CD14-positive monocyte (primary cell): ENCODE results near the gene ARHGAP10. TPM values are rescaled to one million over a fixed set of nuclear protein-coding genes. Genes with fewer than 3 reads are reported as not detected.

ENCODE experiments used
- DNase-seq, 3 donors: peaks; one replicate each; pipeline ENCODE4 v3.0.0-alpha.2; 2011 to 2022
- H2AFZ ChIP-seq: 2 replicates; pipeline ENCODE4 v1.6.0; 2012; ENCODE audit warnings: mild to moderate bottlenecking, low read depth, low read length, inconsistent platforms; ENCODE audit not compliant: insufficient read depth, poor library complexity, severe bottlenecking
- H3K27ac ChIP-seq, 2 donors: 1 replicate in 1 of 2; 2 replicates in 1 of 2; pipeline ENCODE4 v1.5.1; 2012 to 2013; ENCODE audit warnings: low read length in 2 of 2, control low read depth in 1 of 2, inconsistent platforms in 1 of 2, low read depth in 1 of 2, mild to moderate bottlenecking in 1 of 2
- H3K27me3 ChIP-seq, 2 donors: one replicate each; pipeline versions ENCODE4 v1.6.0 to v1.6.1; 2011 to 2013; ENCODE audit warnings: low read length in 2 of 2; ENCODE audit not compliant: control insufficient read depth in 2 of 2, insufficient read depth in 2 of 2
- H3K36me3 ChIP-seq, 2 donors: replicated peaks in 1 of 2; 1 replicate in 1 of 2; 2 replicates in 1 of 2; pipeline versions ENCODE4 v1.5.1 to v1.6.1; 2012 to 2013; ENCODE audit warnings: low read length in 2 of 2, control low read depth in 1 of 2, inconsistent platforms in 1 of 2, mild to moderate bottlenecking in 1 of 2; ENCODE audit not compliant: insufficient read depth in 2 of 2, control insufficient read depth in 1 of 2
- H3K4me1 ChIP-seq, 2 donors: 1 replicate in 1 of 2; 2 replicates in 1 of 2; pipeline versions ENCODE4 v1.5.1 to v1.6.1; 2012 to 2013; ENCODE audit warnings: low read length in 2 of 2, control low read depth in 1 of 2, inconsistent platforms in 1 of 2, mild to moderate bottlenecking in 1 of 2, moderate library complexity in 1 of 2; ENCODE audit not compliant: insufficient read depth in 2 of 2, control insufficient read depth in 1 of 2
- H3K4me2 ChIP-seq: replicated peaks from 2 replicates; pipeline ENCODE3; 2012; ENCODE audit warnings: low read length, moderate library complexity, mild to moderate bottlenecking; ENCODE audit not compliant: poor library complexity, severe bottlenecking; ENCODE audit errors: extremely low read depth
- H3K4me3 ChIP-seq, 3 experiments: fragments of 200-600 bp in 1 of 3; sonication (generic) in 1 of 3; replicated peaks in 1 of 3; 1 replicate in 2 of 3; 2 replicates in 1 of 3; pipeline ENCODE4 v1.5.1; 2011 to 2013; ENCODE audit warnings: low read length in 3 of 3, mild to moderate bottlenecking in 3 of 3, control low read depth in 2 of 3, low read depth in 2 of 3, inconsistent platforms in 1 of 3, moderate library complexity in 1 of 3
- H3K79me2 ChIP-seq: 2 replicates; pipeline ENCODE4 v1.6.0; 2012; ENCODE audit warnings: mild to moderate bottlenecking, control low read depth, inconsistent platforms, low read length, moderate library complexity; ENCODE audit not compliant: insufficient read depth
- H3K9ac ChIP-seq: 2 replicates; pipeline ENCODE4 v1.6.0; 2017; ENCODE audit warnings: low read length, mild to moderate bottlenecking; ENCODE audit not compliant: insufficient read depth, poor library complexity, severe bottlenecking
- H3K9me3 ChIP-seq, 2 donors: replicated peaks in 1 of 2; 1 replicate in 1 of 2; 2 replicates in 1 of 2; pipeline versions ENCODE4 v1.5.1 to v1.6.1; 2012 to 2013; ENCODE audit warnings: low read length in 2 of 2, control low read depth in 1 of 2; ENCODE audit not compliant: control insufficient read depth in 1 of 2, insufficient read depth in 1 of 2
- H4K20me1 ChIP-seq: 2 replicates; pipeline ENCODE4 v1.6.0; 2012; ENCODE audit warnings: mild to moderate bottlenecking, low read length, control low read depth, moderate library complexity; ENCODE audit not compliant: insufficient read depth
- H3K27ac Mint-ChIP-seq, 7 donors: one replicate each; pipeline ENCODE4 v1.8.0; 2020; ENCODE audit warnings: mild to moderate bottlenecking in 7 of 7, mixed read lengths in 7 of 7, moderate library complexity in 6 of 7, inconsistent platforms in 2 of 7
- H3K27me3 Mint-ChIP-seq, 3 donors: one replicate each; pipeline ENCODE4 v1.8.0; 2021 to 2022; ENCODE audit warnings: low read depth in 3 of 3, mild to moderate bottlenecking in 3 of 3, mixed read lengths in 3 of 3, moderate library complexity in 3 of 3, inconsistent platforms in 1 of 3
- H3K36me3 Mint-ChIP-seq, 2 donors: one replicate each; pipeline ENCODE4 v1.8.0; 2020; ENCODE audit warnings: mixed read lengths in 2 of 2, inconsistent platforms in 1 of 2, mild to moderate bottlenecking in 1 of 2
- H3K4me1 Mint-ChIP-seq: one replicate; pipeline ENCODE4 v1.8.0; 2020; ENCODE audit warnings: mild to moderate bottlenecking, mixed read lengths
- H3K4me3 Mint-ChIP-seq, 2 donors: one replicate each; pipeline ENCODE4 v1.8.0; 2020; ENCODE audit warnings: mild to moderate bottlenecking in 2 of 2, mixed read lengths in 2 of 2, moderate library complexity in 1 of 2
- H3K9me3 Mint-ChIP-seq, 7 donors: one replicate each; pipeline ENCODE4 v1.8.0; 2020 to 2022; ENCODE audit warnings: mixed read lengths in 7 of 7, mild to moderate bottlenecking in 6 of 7, moderate library complexity in 6 of 7, inconsistent platforms in 2 of 7
- WGBS: methylation state at CpG from one replicate; pipeline ENCODE4 v1.1.5; 2013; ENCODE audit warnings: missing lambda C conversion rate; ENCODE audit not compliant: insufficient coverage; 5-methylcytosine and 5-hydroxymethylcytosine counted together
- intact Hi-C, 2 donors: fragments of 100-400 bp; cut with micrococcal nuclease; formaldehyde crosslinking; loops; one replicate each; pipeline versions ENCODE4 v1.15.0 to v1.15.1; 2023
- polyA plus RNA-seq, 3 donors: library from polyadenylated mRNA; depleted of rRNA in 1 of 3; unstranded in 2 of 3; stranded (reverse) in 1 of 3; fragments of 300-500 nt in 2 of 3; fragments of >200 nt in 1 of 3; fragmentation: Illumina TruSeq in 2 of 3; gene quantifications; 1 replicate in 2 of 3; 2 replicates in 1 of 3; pipeline ENCODE4 v1.2.3, GENCODE V29; 2012 to 2021
- TF ChIP-seq, protein P1 (sequence below): fragments of 200-600 bp; IDR thresholded peaks from one replicate; pipeline ENCODE4 v1.8.0; 2022; ENCODE audit warnings: antibody characterized with exemption, mild to moderate bottlenecking

The ARHGAP10 gene
- polyA plus RNA-seq, 3 donors: 1.7 to 4.3 (median 3.0) TPM

DNA sequence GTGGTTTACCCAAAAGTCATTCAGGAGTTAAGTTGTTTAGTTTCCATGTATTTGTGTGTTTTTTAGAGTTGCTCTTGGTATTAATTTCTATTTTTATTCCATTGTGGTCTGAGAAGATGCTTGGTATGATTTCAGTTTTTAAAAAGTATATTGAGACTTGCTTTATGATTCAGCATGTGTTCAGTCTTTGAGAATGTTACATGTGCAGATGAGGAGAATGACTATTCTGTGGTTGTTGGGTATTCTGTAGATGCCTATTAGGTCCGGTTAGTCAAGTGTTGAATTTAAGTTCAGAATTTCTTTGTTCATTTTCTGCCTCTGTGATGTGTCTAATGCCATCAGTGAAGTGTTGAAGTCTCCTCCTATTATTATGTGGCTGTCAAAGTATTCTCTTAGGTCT is 249.4 kb downstream of the ARHGAP10 start:
- H3K79me2 ChIP-seq: no peaks in the 10 kb centered on the region
- no peak overlapping the region for H3K27ac Mint-ChIP-seq
- TF ChIP-seq, protein P1, sequence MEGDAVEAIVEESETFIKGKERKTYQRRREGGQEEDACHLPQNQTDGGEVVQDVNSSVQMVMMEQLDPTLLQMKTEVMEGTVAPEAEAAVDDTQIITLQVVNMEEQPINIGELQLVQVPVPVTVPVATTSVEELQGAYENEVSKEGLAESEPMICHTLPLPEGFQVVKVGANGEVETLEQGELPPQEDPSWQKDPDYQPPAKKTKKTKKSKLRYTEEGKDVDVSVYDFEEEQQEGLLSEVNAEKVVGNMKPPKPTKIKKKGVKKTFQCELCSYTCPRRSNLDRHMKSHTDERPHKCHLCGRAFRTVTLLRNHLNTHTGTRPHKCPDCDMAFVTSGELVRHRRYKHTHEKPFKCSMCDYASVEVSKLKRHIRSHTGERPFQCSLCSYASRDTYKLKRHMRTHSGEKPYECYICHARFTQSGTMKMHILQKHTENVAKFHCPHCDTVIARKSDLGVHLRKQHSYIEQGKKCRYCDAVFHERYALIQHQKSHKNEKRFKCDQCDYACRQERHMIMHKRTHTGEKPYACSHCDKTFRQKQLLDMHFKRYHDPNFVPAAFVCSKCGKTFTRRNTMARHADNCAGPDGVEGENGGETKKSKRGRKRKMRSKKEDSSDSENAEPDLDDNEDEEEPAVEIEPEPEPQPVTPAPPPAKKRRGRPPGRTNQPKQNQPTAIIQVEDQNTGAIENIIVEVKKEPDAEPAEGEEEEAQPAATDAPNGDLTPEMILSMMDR: no peak
- no peak overlapping the region for H3K4me3 Mint-ChIP-seq
- no peaks in the 10 kb centered on the region for H3K27me3 ChIP-seq
- no peak overlapping the region for H3K27ac ChIP-seq
- H3K9me3 Mint-ChIP-seq: peaks cover 0 to 8% (median 6%) of the 10 kb centered on the region in 7 donors
- peaks cover 0 to 1% (median 0%) of the 10 kb centered on the region in 3 donors for H3K27me3 Mint-ChIP-seq
- DNase-seq: no peak
- no peaks in the 10 kb centered on the region for H3K36me3 ChIP-seq
- H3K36me3 Mint-ChIP-seq: peaks cover 0 to 4% of the 10 kb centered on the region in 2 donors
- no peaks in the 10 kb centered on the region for H4K20me1 ChIP-seq
- H3K4me3 ChIP-seq: no peak overlapping the region
- H3K9me3 ChIP-seq: no peaks in the 10 kb centered on the region
- H2AFZ ChIP-seq: no peak overlapping the region
- H3K4me1 ChIP-seq: no peaks in the 10 kb centered on the region
- H3K4me1 Mint-ChIP-seq: peaks cover 9% of the 10 kb centered on the region
- intact Hi-C loops: no loop called here
- 100% methylated on average over 1 of the region's 1 CpG for WGBS
- H3K9ac ChIP-seq: no peak overlapping the region
- H3K4me2 ChIP-seq: no peak overlapping the region

DNA sequence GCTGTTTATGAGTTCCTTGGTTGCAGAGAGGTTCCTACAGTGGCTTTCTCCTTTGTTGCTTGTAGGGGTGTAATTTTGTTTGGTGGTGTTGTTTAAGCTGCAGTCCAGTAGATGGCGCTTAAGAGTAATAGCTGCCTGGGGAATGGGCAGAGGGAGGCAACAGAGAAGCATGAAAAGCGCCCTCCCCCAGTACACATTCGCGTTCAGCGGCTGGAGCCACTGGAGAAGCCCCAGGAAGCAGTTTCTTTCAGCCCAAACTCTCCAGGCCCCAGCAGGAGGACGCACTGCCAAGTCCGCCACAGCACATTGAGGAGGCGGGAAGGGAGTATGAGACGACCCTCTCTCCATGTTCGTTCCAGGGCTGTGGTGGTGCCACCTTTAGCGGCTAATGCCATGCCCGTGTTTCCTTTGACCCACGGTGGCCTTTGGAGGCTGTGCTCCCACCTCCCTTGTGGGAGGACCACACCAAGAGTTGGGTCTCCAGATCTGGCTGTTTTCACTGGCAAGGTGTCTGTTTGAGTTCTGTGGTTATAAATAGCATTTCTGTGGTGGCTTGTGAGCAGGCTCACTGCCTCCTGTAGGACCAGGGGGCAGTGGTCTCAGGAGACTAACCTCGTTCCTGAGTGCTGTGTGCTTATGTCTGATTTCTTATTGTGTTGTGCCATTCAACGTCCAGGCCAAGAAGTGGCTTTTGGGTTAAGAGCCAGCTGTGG is 252.3 kb downstream of the ARHGAP10 start:
- Histone ChIP-seq H4K20me1 (no peaks in the 10 kb centered on the region), H3K4me3 (no peak overlapping the region), H3K4me2 (no peak overlapping the region), H2AFZ (no peak overlapping the region), H3K9me3 (no peaks in the 10 kb centered on the region), H3K4me1 (no peaks in the 10 kb centered on the region), H3K79me2 (no peaks in the 10 kb centered on the region), H3K27ac (no peak overlapping the region), H3K36me3 (no peaks in the 10 kb centered on the region), H3K27me3 (no peaks in the 10 kb centered on the region), H3K9ac (no peak overlapping the region)
- no peak overlapping the region for H3K27ac Mint-ChIP-seq
- no peaks in the 10 kb centered on the region for H3K27me3 Mint-ChIP-seq
- 96% methylated on average over 9 of the region's 15 CpGs for WGBS
- peaks cover 0 to 5% (median 0%) of the 10 kb centered on the region in 7 donors for H3K9me3 Mint-ChIP-seq
- peak in 2 of 3 donors; percentile 3 to 21 for DNase-seq
- H3K4me3 Mint-ChIP-seq: no peak overlapping the region
- H3K4me1 Mint-ChIP-seq: peaks cover 9% of the 10 kb centered on the region
- TF ChIP-seq, protein P1: peak; percentile 72
- intact Hi-C loops: no loop called here
- peaks cover 0 to 4% of the 10 kb centered on the region in 2 donors for H3K36me3 Mint-ChIP-seq
